Measurements from ENCODE around the gene CREB3L1.

CREB3L1 gene

GRCh38 chr11:46279126-46280099 is 2.0 kb downstream of the CREB3L1 start:
- H3F3A ChIP-seq (ENCODE audit: insufficient read depth) = no peaks in the 10 kb centered on the region
- no peak overlapping the region for H3K27ac ChIP-seq (ENCODE audit: low read depth, low read length)
- no peak overlapping the region for H3K9ac ChIP-seq (ENCODE audit: low read length)
- H3K4me2 ChIP-seq (ENCODE audit: low read depth, low read length, poor library complexity, severe bottlenecking) = no peak overlapping the region
- no peak overlapping the region for H3K4me3 ChIP-seq (ENCODE audit: insufficient read depth, low read length, poor library complexity, severe bottlenecking)
- H2AFZ ChIP-seq (ENCODE audit: low read depth, low read length, severe bottlenecking) = no peak overlapping the region
- no peaks in the 10 kb centered on the region for H3K9me3 ChIP-seq (ENCODE audit: insufficient read depth, low read length)
- H3K36me3 ChIP-seq (ENCODE audit: low read length) = no peaks in the 10 kb centered on the region
- H3K9me2 ChIP-seq (replicated peaks; ENCODE audit: insufficient read depth, low read length) = no peaks in the 10 kb centered on the region
- no peak for TF ChIP-seq EZH2phosphoT487 (conservative IDR thresholded peaks at IDR 0.05; ENCODE audit: low read length)
- TF ChIP-seq CTCF (IDR thresholded peaks at IDR 0.05; ENCODE audit: insufficient read depth, low read length, poor library complexity, severe bottlenecking) = no peak
- no peaks in the 10 kb centered on the region for H3K79me2 ChIP-seq (ENCODE audit: insufficient read depth, low read length)
- H3K27me3 ChIP-seq (ENCODE audit: low read length) = 0 out of 2 replicates have a peak, but pooled peaks cover 2% of the 10 kb centered on the region
- H4K20me1 ChIP-seq (ENCODE audit: low read depth, low read length) = no peaks in the 10 kb centered on the region

GRCh38 chr11:46280706-46281105 is 3.2 kb downstream of the CREB3L1 start:
- Histone ChIP-seq H3F3A (ENCODE audit: insufficient read depth) (no peaks in the 10 kb centered on the region), H3K4me3 (ENCODE audit: insufficient read depth, low read length, poor library complexity, severe bottlenecking) (no peak overlapping the region), H3K27ac (ENCODE audit: low read depth, low read length) (no peak overlapping the region), H3K9ac (ENCODE audit: low read length) (no peak overlapping the region), H2AFZ (ENCODE audit: low read depth, low read length, severe bottlenecking) (no peak overlapping the region), H3K9me2 (replicated peaks; ENCODE audit: insufficient read depth, low read length) (no peaks in the 10 kb centered on the region), H3K9me3 (ENCODE audit: insufficient read depth, low read length) (no peaks in the 10 kb centered on the region), H4K20me1 (ENCODE audit: low read depth, low read length) (no peaks in the 10 kb centered on the region), H3K27me3 (ENCODE audit: low read length) (0 out of 2 replicates have a peak, but pooled peaks cover 2% of the 10 kb centered on the region), H3K79me2 (ENCODE audit: insufficient read depth, low read length) (no peaks in the 10 kb centered on the region), H3K36me3 (ENCODE audit: low read length) (no peaks in the 10 kb centered on the region), H3K4me2 (ENCODE audit: low read depth, low read length, poor library complexity, severe bottlenecking) (no peak overlapping the region)
- TF ChIP-seq EZH2phosphoT487 (conservative IDR thresholded peaks at IDR 0.05; ENCODE audit: low read length) = no peak
- no peak for TF ChIP-seq CTCF (IDR thresholded peaks at IDR 0.05; ENCODE audit: insufficient read depth, low read length, poor library complexity, severe bottlenecking)

GRCh38 chr11:46281371-46281831 is 3.9 kb downstream of the CREB3L1 start:
- H3K9me3 ChIP-seq (ENCODE audit: insufficient read depth, low read length) = no peaks in the 10 kb centered on the region
- H3K27ac ChIP-seq (ENCODE audit: low read depth, low read length) = no peak overlapping the region
- no peak overlapping the region for H3K4me2 ChIP-seq (ENCODE audit: low read depth, low read length, poor library complexity, severe bottlenecking)
- H3K4me3 ChIP-seq (ENCODE audit: insufficient read depth, low read length, poor library complexity, severe bottlenecking) = no peak overlapping the region
- no peaks in the 10 kb centered on the region for H3K9me2 ChIP-seq (replicated peaks; ENCODE audit: insufficient read depth, low read length)
- no peak overlapping the region for H2AFZ ChIP-seq (ENCODE audit: low read depth, low read length, severe bottlenecking)
- no peaks in the 10 kb centered on the region for H3F3A ChIP-seq (ENCODE audit: insufficient read depth)
- TF ChIP-seq EZH2phosphoT487 (conservative IDR thresholded peaks at IDR 0.05; ENCODE audit: low read length) = no peak
- no peak for TF ChIP-seq CTCF (IDR thresholded peaks at IDR 0.05; ENCODE audit: insufficient read depth, low read length, poor library complexity, severe bottlenecking)
- no peaks in the 10 kb centered on the region for H3K79me2 ChIP-seq (ENCODE audit: insufficient read depth, low read length)
- 0 out of 2 replicates have a peak, but pooled peaks cover 2% of the 10 kb centered on the region for H3K27me3 ChIP-seq (ENCODE audit: low read length)
- no peaks in the 10 kb centered on the region for H3K36me3 ChIP-seq (ENCODE audit: low read length)
- H4K20me1 ChIP-seq (ENCODE audit: low read depth, low read length) = no peaks in the 10 kb centered on the region
- H3K9ac ChIP-seq (ENCODE audit: low read length) = no peak overlapping the region
